RWPE1 (cell line): Measurements from ENCODE around the gene SCD.
"Not testable (repeated sequence)": the region's sequence is repeated elsewhere in the genome, so short reads cannot be mapped to it uniquely, and the experiment has no call there.

Source experiments
- CTCF ChIA-PET: fragments of 350-600 bp; sonication (Branson Sonifier 250); formaldehyde crosslinking; extraction: SDS; loops from one replicate; lab custom pipeline; 2021; lab: Yijun Ruan, JAX
- POLR2A ChIA-PET: fragments of 400-600 bp; formaldehyde crosslinking; extraction: SDS; loops from one replicate; lab custom pipeline; 2020; ENCODE audit warnings: antibody characterized with exemption; ENCODE audit not compliant: low non-redundant PET; lab: Yijun Ruan, JAX
- DNase-seq: peaks from one replicate; pipeline ENCODE4 v3.0.0; 2012; ENCODE audit warnings: low spot score
- H3K27ac ChIP-seq: fragments of 450-650 bp; 2 replicates; pipeline ENCODE4 v1.5.1; 2017
- TF ChIP-seq, protein P1 (sequence below): fragments of 450-650 bp; conservative IDR thresholded peaks from 2 replicates; pipeline ENCODE4 v1.5.1; 2017; ENCODE audit warnings: low read depth, mild to moderate bottlenecking

Gene SCD

DNA sequence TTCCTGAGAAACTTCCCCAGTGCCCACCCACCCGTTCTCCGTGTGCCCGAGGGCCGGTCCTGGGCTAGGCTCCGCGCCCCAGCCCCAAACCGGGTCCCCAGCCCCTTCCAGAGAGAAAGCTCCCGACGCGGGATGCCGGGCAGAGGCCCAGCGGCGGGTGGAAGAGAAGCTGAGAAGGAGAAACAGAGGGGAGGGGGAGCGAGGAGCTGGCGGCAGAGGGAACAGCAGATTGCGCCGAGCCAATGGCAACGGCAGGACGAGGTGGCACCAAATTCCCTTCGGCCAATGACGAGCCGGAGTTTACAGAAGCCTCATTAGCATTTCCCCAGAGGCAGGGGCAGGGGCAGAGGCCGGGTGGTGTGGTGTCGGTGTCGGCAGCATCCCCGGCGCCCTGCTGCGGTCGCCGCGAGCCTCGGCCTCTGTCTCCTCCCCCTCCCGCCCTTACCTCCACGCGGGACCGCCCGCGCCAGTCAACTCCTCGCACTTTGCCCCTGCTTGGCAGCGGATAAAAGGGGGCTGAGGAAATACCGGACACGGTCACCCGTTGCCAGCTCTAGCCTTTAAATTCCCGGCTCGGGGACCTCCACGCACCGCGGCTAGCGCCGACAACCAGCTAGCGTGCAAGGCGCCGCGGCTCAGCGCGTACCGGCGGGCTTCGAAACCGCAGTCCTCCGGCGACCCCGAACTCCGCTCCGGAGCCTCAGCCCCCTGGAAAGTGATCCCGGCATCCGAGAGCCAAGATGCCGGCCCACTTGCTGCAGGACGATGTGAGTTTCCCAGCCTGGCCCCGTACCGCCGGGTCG lies at the start of gene SCD:
TSS of gene SCD (plus strand) at position 469 of the 803 bp plus-strand sequence. CDS start at position 741, 272 bp downstream.
- peak within 1 kb of the TSS; percentile 92 for H3K27ac ChIP-seq
- TF ChIP-seq, protein P1, sequence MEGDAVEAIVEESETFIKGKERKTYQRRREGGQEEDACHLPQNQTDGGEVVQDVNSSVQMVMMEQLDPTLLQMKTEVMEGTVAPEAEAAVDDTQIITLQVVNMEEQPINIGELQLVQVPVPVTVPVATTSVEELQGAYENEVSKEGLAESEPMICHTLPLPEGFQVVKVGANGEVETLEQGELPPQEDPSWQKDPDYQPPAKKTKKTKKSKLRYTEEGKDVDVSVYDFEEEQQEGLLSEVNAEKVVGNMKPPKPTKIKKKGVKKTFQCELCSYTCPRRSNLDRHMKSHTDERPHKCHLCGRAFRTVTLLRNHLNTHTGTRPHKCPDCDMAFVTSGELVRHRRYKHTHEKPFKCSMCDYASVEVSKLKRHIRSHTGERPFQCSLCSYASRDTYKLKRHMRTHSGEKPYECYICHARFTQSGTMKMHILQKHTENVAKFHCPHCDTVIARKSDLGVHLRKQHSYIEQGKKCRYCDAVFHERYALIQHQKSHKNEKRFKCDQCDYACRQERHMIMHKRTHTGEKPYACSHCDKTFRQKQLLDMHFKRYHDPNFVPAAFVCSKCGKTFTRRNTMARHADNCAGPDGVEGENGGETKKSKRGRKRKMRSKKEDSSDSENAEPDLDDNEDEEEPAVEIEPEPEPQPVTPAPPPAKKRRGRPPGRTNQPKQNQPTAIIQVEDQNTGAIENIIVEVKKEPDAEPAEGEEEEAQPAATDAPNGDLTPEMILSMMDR = no peak
- ChIA-PET CTCF (interaction anchor here (0.6 to 4.9 kb wide), 3 partner anchors 27 to 87 kb away, joined by 3 to 24 read pairs (median 3); no protein-coding TSS in a partner anchor), POLR2A (interaction anchor here (1.0 to 4.7 kb wide), 4 partner anchors 18 to 167 kb away, joined by 3 to 54 read pairs (median 6); no protein-coding TSS in a partner anchor)
- DNase-seq = peak; percentile 97

DNA sequence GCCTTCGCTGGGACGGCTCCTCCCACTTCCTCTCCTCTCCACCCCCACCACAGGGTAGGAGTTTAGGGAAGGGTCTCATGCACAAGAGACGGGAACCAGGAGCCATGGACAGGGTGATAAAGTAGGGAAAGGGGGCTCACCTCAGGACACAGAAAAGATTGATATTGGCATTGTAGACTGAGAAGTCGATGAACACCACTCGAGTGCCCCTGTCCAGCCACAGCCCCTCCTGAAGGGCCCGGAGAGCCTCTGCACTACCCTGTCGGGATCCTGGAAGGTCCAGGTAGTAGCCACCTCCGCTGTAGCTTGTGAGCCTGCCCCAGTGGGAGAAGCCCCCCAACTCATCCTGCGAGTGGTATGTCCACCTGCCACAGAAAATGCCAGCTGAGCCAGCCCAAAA lies 49.8 kb upstream of the SCD start:
- ChIA-PET POLR2A (no interaction called here), CTCF (interaction anchor here (0.6 kb wide), 1 partner anchor 136 kb away, joined by 3 read pairs; no protein-coding TSS in a partner anchor)
- H3K27ac ChIP-seq = no peak overlapping the region
- no peak for DNase-seq
- TF ChIP-seq, protein P1 = no peak

DNA sequence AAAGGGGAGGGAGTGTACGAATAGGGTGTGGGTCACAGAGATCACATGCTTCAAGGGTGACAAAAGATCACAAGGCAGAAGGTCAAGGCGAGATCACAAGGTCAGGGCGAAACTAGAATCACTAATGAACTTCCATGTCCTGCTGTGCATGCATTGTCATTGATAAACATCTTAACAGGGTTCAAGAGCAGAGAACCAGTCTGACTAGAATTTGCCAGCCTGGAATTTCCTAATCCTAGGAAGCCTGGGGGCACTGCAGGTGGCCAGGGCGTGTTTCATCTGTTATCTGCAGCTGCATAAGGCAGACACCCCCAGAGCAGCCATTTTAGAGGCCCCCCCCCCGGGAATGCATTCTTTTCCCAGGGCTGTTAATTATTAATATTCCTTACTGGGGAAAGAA lies 45.9 kb upstream of the SCD start:
- POLR2A ChIA-PET, CTCF ChIA-PET, H3K27ac ChIP-seq, DNase-seq: not testable (repeated sequence)

DNA sequence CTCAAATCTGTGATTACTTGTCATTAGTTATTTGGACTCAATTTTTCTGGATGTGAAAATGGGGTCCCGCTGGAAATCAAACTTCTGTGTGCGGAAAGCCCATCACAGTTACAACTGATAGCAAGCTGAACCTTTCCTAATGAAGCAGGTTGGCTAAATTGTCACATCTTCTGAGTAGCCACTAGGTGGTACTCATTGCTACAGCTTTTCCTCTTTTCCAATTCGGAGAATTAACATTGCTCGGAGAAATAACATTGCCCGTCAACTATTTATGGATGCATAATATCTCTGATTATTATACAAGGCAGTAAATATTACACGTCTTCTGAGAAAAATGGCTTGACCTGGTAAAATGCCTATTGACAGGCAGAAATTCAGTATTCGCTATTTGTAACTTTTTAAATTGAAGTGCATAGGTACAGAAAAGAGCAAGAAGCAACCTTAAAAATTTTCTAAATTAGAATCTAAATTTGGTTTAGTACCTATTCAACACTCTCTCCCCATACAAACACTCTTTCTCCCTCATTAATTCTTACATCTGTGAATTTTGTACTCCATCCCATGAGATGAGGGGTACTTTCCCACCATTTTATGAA lies 43.2 kb upstream of the SCD start:
- POLR2A ChIA-PET = no interaction called here
- CTCF ChIA-PET = interaction anchor here (0.6 to 1.1 kb wide), 11 partner anchors 9 to 215 kb away, joined by 3 to 8 read pairs (median 4); no protein-coding TSS in a partner anchor
- peak; percentile 62 for DNase-seq
- no peak overlapping the region for H3K27ac ChIP-seq
- TF ChIP-seq, protein P1 = peak; percentile 76

DNA sequence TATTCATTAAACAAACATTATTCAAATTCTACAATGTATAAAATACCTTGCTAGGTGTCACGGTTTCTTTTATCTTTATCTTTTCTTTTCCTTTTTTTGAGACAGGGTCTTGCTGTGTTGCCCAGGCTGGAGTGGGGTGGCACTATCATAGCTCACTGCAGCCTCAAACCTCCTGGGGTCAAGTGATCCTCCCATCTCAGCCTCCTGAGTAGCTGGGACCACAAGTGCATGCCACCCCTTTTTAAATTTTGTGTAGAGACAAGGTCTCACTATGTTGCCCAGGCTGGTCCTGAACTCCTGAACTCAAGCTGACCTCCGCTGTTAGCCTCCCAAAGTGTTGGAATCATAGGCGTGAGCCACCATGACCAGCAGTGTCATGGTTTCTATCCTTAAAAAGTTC lies 42.6 kb upstream of the SCD start:
- no peak overlapping the region for H3K27ac ChIP-seq
- CTCF ChIA-PET = interaction anchor here (0.5 to 1.1 kb wide), 7 partner anchors 12 to 207 kb away, joined by 3 to 8 read pairs (median 3); no protein-coding TSS in a partner anchor
- POLR2A ChIA-PET = no interaction called here
- no peak for DNase-seq
- TF ChIP-seq, protein P1 = no peak

DNA sequence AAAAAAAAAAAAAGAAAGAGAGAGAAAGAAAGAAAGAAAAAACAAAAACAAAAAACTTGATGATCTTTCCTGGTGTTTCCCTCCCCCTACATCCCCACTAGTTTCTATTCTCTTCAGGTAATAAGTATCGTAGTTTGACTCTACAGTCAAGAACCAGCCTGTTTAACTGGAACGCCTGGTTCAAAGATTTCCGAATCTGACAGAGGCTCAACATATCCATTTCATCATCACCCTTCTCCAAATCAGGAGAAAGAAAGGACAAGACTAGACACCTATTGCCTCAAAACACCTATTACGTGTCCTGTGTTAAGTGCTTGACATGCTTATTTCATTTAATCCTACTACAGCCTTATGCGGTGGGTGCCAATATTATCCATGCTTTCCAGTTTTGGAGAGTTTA lies 40.2 kb upstream of the SCD start:
- no peak for DNase-seq
- TF ChIP-seq, protein P1 = no peak
- ChIA-PET POLR2A (no interaction called here), CTCF (no interaction called here)
- no peak overlapping the region for H3K27ac ChIP-seq
